ENCODE measurements around the gene GALNT13. TPM values are rescaled to one million over a fixed set of nuclear protein-coding genes. Genes with fewer than 3 reads are reported as not detected.

Gene GALNT13
- total RNA-seq, 1 donor from 2014 or later: not detected

DNA sequence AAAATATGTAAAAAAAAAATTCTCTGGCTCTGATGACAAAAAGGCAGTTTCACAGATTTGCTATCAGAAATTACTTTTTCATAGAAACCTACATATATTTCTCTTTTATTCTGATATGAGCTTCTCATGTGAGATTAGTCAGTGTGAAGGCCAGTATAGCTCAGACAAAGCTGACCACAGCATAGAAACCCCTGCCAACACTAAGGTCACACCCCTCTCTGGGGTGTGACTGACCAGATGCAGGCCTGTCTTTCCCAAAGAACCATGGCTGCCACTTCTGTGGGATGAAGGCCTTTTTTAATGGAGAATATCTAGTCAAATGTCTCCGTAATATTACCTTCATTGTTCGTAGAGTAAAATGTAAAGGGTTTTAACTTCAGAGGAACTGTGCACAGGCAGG is 496.4 kb downstream of the GALNT13 start:
- intact Hi-C loops (cut with DNase I): no loop called here
- ATAC-seq (no peak), DNase-seq (ENCODE audit: missing footprints) (no peak)

DNA sequence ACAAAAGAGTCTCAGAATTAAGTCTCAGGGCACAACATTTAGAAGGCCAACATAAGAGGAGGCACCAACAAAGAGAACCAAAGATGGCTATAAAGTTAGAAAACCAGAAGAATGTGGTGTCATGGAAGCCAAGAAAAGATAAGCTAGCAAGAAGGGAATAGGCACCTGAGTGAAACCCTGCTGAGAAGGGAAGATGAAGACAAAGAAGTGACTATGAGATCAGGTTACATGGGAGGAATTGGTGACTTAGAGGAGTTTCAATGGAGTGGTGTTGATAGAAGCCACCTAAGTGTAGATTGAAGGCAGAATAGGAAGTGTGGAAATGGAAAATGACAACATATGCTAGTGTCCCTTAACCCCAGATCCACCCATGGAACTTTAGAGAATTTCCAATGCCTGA is 499.2 kb downstream of the GALNT13 start:
- no peak for DNase-seq (ENCODE audit: missing footprints)
- intact Hi-C loops (cut with DNase I): no loop called here
- no peak for ATAC-seq

DNA sequence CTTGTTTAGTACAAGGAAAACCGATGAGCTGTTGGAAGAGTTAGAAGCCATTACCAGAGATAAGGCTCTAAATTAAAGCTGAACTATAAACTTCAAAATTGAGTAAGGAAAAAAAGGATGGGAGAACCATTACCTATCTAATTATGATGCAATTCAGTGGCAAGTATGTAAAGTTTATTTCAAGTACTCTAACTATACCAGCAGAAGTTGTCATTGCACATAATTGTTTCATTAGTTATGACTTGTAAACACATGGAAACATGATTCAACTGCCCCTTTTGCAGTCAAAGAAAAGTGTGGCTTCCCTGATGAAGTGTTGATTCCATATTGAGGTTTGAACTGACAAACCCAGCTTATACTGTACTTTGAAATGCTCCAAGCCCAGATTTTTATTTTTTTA is 502.7 kb downstream of the GALNT13 start:
- no peak for DNase-seq (ENCODE audit: missing footprints)
- ATAC-seq: no peak
- intact Hi-C loops (cut with DNase I): no loop called here

DNA sequence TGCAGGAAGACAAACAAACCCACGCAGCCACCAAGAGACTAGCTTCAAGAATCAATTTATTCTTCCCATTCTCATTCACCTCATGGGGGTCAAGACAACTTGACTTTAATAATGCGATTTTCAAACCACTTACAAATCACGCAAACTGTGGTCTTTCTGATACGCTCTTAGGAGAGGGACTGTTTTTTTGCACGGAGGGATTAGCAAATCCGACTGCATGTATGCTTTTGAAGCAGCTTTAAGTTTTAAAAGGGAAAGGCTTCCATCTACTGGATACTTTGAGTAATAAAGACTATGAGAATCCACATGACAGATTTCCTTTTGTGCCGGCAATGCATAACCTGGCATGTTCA is 503.8 kb downstream of the GALNT13 start:
- ATAC-seq (no peak), DNase-seq (ENCODE audit: missing footprints) (no peak)
- intact Hi-C loops (cut with DNase I): no loop called here

DNA sequence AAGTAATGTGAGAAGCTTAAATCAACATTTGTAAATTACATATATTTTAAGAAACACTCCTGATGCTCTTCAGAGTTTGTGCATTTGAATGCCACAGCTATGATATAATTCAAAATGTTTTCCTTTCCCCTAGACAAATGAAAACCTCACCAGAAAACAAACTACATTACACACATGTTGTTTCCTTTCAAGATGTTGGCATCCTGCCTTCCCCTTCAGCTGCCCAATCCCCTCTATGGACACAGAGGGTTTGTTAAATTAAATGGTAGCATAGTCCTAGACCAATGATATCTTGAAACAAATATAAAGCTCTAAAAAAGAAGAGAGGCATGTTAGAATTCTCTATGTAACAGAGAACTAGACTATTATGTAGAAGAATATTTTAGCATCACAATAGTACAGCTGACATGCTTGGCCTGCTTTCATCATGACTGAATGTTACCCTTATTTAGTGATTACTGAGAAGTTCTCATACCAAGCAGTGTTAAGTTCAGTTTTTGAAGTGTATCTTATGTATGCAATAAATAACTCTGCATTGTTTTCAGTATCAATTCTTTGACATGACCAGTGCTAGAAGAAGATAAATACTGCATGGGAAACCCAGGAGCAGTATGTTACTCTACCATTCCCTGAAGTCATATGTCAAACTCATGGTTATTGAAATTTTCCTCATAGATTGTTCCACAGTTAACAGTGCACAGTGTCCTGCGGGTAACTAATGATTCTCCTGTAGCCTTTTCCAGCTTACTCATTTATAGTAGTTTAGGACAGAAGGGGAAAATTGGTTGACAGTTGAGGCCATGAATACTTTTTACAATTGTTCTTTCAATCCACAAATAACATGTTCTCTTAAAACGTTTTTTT is 510.4 kb downstream of the GALNT13 start:
- intact Hi-C loops (cut with DNase I): no loop called here
- ATAC-seq: no peak
- DNase-seq (ENCODE audit: missing footprints): no peak

DNA sequence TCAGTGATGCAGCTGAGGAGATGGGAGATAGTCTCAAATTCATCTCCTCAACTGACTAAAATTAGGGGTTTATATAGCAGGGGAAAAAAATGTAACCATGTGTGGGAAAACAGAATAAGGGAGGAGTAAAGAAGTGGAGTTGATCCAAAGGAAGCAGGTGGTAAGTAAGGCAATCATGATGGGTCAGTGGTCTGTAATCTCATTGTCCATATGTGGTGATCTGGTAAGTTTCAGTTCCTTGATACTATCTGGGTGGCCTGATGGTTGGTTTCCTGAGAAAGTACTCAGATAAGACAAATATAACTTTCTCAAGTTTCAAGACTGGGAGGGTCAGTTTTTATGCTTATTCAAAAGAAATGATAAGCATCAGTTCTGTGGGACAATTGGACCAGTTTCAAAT is 514.5 kb downstream of the GALNT13 start:
- intact Hi-C loops (cut with DNase I): no loop called here
- DNase-seq (ENCODE audit: missing footprints): no peak
- ATAC-seq: no peak

DNA sequence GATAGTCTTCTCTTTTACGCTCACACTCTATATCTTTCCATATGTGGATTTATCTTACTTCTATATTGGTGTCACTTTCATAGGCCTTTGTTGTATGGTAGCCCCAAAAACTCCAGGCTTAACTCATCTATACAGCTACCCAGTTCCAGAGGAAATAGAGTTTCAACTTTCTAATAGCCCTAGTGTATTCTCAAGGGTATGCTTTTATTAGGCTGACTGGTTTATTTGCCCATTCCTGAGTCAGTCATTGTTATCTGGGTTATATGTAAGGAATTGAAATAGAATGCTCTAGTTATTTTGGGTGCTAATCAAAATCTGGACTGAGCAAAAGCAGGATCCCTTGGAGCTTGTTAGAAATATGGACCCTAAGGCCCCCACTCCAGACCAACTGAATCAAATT is 519.3 kb downstream of the GALNT13 start:
- DNase-seq (ENCODE audit: missing footprints): no peak
- no peak for ATAC-seq
- intact Hi-C loops (cut with DNase I): no loop called here

DNA sequence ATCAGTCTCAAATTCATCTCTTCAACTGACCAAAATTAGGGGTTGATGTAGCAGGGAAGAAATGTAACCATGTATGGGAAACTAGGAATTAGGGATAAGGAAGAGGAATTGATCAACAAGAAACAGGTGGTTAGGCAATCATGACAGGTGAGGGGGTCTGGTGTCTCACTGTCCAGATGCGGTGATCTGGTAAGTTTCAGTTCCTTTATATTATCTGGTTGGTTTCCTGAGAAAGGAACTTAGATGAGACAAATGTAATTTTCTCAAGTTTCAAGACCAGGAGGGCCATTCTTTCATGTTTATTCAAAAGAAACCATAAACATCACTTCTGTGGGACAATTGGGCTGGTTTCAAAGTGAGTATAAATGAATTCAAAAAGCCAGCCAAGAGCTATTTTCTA is 520.5 kb downstream of the GALNT13 start:
- no peak for DNase-seq (ENCODE audit: missing footprints)
- no peak for ATAC-seq
- intact Hi-C loops (cut with DNase I): no loop called here

DNA sequence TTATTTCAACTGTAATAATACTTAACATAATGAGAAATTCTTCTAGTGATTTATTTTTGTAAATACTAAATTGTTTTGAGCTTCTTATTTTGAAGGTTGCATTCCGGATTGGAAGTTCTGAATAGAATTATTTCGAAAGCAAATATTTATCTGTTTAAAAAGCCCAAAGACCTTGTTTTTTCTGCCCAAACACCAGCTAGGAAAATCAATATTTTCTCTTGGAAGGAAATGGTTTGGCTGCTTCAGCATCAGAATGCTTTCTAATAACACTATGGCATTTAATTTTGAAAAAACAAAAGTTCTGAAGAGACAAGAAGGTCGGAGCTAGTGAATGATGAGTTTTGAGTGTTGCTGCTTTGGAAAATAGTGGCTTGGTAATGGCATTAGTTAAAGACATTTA is 522.9 kb downstream of the GALNT13 start:
- DNase-seq (ENCODE audit: missing footprints) (no peak), ATAC-seq (no peak)
- intact Hi-C loops (cut with DNase I): no loop called here

DNA sequence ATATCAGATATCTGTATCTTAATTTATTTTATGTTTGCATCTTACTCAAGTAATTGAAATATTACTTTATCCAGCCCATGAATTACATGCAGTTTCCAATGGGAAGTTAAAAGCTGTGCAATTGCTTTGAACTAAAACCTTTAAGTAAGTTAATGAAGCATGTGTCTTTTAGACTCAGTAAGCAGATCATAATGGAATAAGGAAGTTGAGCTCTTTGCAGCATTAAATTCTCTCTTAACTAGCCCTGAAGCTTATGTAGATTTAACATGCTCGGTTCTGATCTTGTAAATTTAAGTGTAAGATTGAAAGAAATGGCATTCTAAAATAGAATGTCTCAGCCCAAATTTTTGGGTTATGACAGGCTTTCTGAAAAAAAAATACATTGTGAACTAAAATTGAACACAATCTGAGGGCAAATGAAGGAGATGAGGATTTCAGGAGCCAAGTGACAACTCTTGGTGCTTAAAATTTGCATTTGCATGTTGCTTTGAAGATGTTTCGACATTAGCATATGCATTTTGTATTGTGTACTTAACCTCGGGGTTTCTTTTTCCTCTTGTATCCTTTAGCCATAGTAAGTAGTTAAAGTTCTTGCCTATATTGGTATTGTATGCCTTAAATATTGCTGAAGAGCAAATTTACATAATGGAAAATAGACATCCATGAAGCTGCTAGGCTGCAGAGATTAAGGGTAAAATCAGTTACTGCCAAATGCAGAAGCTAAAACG is 529.0 kb downstream of the GALNT13 start:
- ATAC-seq (no peak), DNase-seq (ENCODE audit: missing footprints) (no peak)
- intact Hi-C loops (cut with DNase I): no loop called here

DNA sequence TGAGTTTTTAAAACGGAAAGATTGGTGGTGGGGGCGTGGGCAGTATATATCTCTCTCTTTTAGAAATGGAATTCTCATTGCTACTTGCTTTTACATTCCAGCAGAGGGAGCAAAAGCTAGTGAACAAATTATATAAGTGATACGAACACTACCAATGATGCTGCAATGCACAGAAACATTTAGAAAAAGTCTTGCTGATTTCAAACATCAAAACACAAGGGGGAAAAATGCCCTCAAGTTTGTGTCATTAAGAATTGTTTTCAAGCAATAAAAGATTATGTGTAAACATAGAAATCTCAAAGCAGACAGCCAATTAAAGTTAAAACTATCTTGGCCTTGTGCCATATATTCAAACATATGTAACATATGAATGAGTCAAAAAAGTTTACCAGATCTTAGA is 530.5 kb downstream of the GALNT13 start:
- ATAC-seq (no peak), DNase-seq (ENCODE audit: missing footprints) (no peak)
- intact Hi-C loops (cut with DNase I): no loop called here

DNA sequence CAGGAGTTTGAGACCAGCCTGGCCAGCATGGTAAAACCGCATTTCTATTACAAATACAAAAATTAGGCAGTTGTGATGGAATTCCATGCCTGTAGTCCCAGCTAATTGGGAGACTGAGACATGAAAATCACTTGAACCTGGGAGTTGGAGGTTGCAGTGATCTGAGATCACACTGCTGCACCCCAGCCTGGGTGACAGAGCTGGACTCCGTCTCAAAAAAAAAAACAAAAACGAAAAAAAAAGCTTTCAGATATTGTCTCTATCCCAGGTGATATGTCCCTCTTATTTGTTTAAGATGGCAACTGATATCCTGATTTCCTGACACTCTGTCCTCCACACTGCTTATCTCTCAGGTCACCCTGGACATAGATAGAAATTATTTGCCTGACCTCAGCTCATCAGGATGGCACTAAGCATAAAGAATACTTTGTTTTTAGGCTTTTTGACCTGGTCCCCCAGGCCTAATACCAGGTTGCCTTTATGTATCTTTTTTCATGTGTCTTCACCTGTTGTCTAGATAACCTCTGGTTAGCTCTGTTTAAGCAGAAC is 531.6 kb downstream of the GALNT13 start:
- DNase-seq (ENCODE audit: missing footprints): no peak
- intact Hi-C loops (cut with DNase I): no loop called here
- ATAC-seq: no peak

DNA sequence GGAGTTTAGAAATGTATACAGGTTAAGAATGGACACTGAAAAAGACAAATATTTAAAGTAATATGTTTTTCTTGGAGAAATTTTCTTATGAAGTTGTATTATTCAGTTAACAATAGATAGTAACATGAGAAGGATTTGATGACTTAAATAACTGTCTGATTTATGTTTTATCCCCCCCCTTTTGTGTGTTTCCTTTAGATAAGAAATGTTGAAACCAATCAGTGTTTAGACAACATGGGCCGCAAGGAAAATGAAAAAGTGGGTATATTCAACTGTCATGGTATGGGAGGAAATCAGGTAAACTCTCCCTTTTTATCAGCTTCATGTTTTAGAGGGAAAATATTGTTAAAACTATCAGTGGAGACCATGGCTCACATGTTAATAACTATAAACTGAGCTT is 537.1 kb downstream of the GALNT13 start:
- ATAC-seq (no peak), DNase-seq (ENCODE audit: missing footprints) (no peak)
- intact Hi-C loops (cut with DNase I): no loop called here

DNA sequence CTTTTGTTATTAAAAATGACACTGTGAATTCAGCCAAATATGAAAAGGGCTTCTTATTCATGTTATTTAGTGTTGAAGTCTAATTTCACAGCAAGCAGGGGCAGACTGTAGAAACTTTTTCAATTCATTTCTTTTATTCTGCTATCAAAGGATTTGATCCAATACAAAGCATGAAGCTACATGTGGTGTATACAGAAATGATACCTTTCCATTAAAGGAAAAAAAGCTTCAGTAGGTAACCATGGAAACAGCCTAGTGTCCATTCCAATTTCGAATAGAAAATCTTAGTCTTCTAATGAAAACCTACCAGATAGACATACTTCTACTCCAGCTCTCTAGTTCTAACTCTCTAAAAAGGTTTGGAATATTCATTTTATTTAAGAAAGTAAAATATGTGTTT is 550.5 kb downstream of the GALNT13 start:
- ATAC-seq (no peak), DNase-seq (ENCODE audit: missing footprints) (no peak)
- intact Hi-C loops (cut with DNase I): no loop called here

DNA sequence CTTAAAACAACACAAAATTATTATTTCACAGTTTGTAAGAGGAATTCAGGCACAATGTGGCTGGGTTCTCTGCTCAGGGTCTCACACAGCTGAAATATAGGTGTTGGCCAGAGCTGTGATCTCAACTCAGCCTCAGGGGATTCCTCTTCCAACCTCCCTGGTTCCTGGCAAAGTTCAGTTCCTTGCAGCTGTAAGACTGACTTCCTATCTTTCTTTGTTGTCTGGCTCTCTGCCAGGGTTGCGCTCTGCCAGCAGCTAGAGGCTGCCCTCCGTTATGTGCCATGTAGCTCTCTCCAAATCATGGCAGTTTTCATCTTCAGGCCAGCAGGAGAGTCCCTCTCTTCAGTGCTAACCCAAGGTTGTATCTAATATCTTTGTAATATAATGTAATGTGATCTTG is 554.3 kb downstream of the GALNT13 start:
- no peak for DNase-seq (ENCODE audit: missing footprints)
- ATAC-seq: no peak
- intact Hi-C loops (cut with DNase I): no loop called here

DNA sequence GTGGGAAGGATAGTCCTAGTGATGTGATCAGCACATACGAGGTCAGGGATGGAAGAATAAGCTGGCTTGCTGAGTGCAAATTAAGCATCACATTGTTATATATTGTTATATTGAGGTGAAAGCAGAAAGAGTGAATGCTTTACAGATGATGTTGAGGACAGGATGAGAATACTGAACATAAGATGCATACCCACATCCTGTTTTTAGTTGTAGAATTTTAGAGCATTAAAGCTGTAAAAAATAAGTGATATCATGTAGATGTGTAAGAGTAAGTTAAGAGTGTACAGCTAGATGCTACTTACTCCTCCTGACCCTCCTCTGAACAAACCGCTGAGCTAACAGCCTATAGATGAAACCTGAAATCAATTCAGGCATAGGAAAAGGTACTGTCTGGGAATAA is 555.7 kb downstream of the GALNT13 start:
- DNase-seq (ENCODE audit: missing footprints): no peak
- intact Hi-C loops (cut with DNase I): no loop called here
- ATAC-seq: no peak

DNA sequence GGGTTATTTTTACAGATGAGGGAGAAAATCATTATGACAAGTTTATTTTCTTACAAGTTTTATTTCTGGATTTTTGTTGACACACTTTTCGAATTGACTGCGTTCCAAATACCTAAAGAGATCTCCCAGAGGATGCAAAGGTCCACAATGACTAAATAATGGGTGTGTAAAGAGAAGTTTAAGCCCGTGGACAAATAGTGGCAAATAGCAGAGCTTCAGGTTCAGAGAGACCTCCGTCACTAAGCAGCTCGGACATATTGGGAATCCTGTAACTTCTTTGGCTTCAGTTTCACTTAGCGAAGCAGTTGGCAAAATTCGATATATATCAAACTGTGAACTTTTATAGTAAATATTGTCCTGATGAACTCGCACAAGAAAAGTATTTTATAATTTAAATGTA is 556.3 kb downstream of the GALNT13 start:
- no peak for ATAC-seq
- intact Hi-C loops (cut with DNase I): no loop called here
- DNase-seq (ENCODE audit: missing footprints): no peak

DNA sequence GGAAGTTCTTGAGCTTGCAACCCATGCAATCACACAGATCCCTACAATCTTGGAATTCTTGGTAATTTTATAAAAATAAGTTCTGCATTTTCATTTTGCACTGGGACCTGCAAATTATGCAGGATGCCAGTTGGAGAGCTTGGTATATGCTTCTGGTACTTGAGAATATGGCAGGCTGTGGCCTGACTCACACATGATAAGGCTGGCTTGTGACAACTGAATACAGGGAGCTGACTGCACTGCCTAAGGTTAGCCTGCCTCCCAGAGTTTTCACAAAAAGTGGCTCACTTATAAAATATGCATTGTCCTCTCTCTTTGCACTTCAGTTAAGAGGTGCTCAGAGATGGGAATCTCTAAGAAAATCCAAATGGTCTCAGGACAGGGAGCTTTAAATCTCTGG is 561.3 kb downstream of the GALNT13 start:
- intact Hi-C loops (cut with DNase I): no loop called here
- no peak for DNase-seq (ENCODE audit: missing footprints)
- no peak for ATAC-seq

DNA sequence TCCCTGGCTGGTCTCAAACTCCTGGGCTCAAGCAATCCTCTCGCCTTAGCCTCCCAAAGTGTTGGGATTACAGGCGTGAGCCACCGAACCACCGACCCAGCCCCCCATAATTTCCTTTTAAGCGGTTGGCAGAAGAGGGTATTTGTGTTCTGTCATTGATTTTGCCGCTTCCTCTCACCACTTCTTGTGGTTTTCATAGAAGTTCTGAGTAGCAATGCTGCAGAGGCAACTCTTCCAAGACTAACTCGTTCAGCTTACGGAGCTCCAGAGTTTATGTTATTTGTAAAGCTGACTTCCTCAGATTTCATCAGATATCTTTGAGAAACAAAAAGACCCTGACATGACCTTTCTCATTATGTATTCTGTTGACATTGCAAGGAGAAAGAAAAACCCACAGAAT is 565.4 kb downstream of the GALNT13 start:
- intact Hi-C loops (cut with DNase I): no loop called here
- ATAC-seq (no peak), DNase-seq (ENCODE audit: missing footprints) (no peak)

DNA sequence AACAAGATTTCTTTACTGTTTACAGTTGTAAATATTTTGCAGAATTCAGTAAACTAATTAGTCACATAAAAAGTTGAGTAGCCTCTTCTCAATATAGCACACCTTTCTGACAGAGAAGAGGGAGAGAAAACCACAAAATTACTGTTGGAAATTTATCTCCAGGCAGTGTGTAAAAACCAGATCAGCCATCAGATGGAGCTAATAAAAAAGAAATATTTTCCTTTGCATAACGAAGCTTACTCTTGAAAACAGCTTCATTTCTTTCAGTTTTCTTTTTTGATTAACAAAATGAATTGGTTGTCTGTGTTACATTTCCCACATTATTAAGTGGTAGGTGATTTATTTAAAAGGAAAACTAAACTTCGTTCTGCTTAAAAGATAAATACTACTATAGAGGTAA is 567.4 kb downstream of the GALNT13 start:
- no peak for ATAC-seq
- intact Hi-C loops (cut with DNase I): no loop called here
- DNase-seq (ENCODE audit: missing footprints): no peak

Measured in Right ventricle myocardium inferior (tissue), 1 donor.